Islet precursor cell (in vitro differentiated cells): ENCODE results near the gene VPS13D.

Experiments used
- DNase-seq: peaks from one replicate; pipeline ENCODE4 v3.0.0-alpha.2; 2018

The VPS13D gene

DNA sequence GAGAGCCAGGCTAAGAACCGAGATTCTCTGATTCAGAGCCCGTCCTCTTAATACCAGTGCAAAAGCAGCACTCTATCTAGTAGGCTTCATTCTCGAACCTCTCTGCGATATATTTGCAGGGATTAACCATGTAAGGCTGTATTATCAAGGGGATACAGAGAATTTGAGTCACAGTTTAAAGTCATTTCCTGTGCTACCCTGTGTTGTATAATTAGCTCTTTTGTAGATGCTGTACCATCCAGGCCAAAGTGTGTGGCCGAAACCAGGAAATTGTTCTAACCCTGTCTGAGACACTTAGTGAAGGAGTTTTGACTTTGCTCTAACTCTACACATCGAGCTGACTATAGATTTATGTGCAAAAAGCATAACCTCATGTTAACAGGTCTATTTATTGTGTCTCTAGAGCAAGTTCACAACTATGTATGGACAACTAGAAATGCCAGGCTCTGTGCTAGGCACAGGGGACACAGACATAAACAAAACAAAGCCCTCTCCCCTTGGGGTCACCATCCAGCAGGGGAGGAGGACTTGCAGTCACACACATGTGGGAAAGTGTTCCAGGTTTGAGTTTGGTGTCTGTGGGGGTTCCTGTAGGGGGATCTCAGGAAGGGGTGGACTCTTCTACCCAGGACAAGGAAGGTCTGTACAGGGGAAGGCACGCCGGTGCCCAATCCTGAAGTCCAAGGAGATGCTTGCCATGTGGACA lies 206.0 kb downstream of the VPS13D start:
- DNase-seq = no peak

- DNase-seq = no peak
These were observed 206.5 kb downstream of the VPS13D start for GRCh38 chr1:12436345-12436658.

GRCh38 chr1:12436817-12437599 lies 207.2 kb downstream of the VPS13D start:
- DNase-seq = no peak

GRCh38 chr1:12437629-12438028 lies 207.8 kb downstream of the VPS13D start:
- no peak for DNase-seq

- no peak for DNase-seq
These were observed 208.6 kb downstream of the VPS13D start for GRCh38 chr1:12438349-12438924.

- no peak for DNase-seq
These were observed 209.2 kb downstream of the VPS13D start for GRCh38 chr1:12439073-12439472.

DNA sequence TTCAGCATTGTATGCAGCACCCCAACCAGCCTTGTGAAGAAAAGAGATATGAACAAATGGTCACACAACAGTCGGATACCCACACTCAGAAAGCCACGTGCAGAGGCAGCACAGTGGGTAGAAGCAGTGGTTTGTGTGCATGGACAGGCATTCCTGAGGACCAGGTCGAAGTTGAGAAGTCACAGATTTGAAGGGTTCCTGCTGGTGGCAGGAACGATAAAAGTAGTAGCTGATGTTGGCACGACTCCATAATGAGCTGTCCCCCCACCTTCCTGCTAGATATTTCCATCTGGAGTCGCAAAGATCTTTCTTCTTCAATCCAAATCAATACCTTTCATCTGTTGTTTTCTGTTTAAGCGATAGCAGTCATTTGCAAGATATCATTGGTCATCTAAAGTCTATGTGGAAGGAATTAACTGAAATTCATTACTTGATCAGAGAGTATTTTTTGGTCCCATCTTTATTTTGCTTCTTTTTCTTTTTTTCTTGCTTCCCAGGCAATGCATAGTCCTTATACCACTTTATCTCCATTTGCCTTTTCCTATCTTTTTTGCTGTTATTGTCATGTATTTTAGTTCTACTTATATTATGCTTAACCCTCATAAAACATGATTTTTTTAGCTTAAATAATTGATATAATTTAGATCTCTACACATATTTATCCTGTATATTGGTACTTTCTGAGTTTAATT lies 211.7 kb downstream of the VPS13D start:
- DNase-seq = no peak

GRCh38 chr1:12442217-12442616 lies 212.4 kb downstream of the VPS13D start:
- no peak for DNase-seq

- no peak for DNase-seq
These were observed 213.3 kb downstream of the VPS13D start for GRCh38 chr1:12443151-12443550.

DNA sequence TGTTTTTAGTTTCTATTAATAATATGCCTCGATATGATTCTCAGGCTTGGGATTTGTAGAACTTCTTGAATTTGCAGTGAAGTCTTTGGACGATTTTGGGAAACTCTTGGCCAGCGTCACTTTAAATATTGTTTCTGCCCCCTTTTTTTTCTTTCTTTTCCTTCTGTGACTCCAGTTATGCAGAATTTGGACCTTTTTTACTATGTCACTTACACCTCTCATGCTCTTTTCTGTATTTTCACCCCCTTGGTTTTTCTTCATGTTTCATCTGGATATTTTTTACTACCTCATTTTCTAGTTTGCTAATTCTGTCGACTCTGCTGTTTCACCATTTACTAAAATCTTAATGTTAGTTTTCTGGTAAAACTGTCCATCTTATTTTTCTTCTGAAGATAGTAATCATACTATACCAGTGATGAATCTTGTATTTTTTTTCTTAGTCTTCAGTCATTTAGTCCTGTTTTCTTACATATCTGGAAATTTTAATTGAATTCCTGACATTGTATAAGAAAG lies 214.6 kb downstream of the VPS13D start:
- DNase-seq = no peak

GRCh38 chr1:12445257-12445656 lies 215.4 kb downstream of the VPS13D start:
- DNase-seq = no peak

- no peak for DNase-seq
These were observed 216.8 kb downstream of the VPS13D start for GRCh38 chr1:12446593-12446992.

- no peak for DNase-seq
These were observed 217.5 kb downstream of the VPS13D start for GRCh38 chr1:12447307-12447706.

- DNase-seq = no peak
These were observed 218.1 kb downstream of the VPS13D start for GRCh38 chr1:12447849-12448312.

DNA sequence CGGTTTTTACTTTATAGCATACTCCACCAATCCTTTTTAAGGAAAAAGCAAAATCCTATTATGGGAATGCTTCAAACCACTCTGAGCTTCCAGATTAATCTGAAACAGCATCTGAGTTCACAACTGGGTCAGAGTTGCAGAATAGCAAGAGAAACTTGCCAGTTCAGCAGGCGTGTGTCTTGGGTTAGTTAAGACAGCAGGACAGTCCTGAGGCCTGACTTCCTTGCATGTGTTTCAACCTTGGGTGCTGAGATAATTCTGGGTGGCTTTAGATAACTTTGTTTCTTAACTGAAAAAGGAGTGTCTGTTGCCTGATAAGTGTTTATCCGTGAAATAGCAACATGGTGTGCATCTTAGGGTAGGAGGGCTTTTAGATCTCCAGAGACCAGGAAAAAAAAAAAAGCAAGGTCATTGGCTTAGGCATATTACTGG lies 218.9 kb downstream of the VPS13D start:
- DNase-seq = peak; percentile 22

DNA sequence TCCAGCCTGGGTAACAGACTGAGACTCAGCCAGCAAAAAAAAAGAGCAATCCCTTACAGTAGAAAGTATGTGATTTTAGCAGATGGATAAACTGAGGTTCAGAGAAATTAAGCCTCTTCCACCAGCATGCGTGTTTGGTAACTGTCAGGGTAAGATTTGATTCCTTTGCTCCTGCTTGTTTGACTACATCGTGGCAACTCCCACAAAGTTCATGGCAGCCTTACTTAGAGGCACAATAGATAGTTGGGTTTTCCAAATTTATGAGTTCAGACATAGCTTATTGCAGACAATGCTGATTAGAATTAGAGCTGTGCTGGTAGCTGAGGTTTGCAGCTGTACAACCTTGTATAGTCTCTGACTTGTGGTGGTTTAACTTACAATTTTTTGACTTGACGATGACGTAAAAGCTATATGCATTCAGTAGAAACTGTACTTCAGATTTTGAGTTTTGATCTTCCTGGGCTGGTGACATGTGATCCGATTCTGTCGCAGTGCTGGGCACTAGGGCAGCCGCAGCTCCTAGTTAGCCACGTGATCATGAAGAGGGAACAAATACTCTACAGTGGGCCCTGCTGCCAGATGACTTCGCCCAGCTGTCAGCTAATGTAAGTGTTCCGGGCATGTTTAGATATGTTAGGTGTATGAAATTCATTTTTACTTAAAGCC lies 220.4 kb downstream of the VPS13D start:
- DNase-seq = peak; percentile 21

DNA sequence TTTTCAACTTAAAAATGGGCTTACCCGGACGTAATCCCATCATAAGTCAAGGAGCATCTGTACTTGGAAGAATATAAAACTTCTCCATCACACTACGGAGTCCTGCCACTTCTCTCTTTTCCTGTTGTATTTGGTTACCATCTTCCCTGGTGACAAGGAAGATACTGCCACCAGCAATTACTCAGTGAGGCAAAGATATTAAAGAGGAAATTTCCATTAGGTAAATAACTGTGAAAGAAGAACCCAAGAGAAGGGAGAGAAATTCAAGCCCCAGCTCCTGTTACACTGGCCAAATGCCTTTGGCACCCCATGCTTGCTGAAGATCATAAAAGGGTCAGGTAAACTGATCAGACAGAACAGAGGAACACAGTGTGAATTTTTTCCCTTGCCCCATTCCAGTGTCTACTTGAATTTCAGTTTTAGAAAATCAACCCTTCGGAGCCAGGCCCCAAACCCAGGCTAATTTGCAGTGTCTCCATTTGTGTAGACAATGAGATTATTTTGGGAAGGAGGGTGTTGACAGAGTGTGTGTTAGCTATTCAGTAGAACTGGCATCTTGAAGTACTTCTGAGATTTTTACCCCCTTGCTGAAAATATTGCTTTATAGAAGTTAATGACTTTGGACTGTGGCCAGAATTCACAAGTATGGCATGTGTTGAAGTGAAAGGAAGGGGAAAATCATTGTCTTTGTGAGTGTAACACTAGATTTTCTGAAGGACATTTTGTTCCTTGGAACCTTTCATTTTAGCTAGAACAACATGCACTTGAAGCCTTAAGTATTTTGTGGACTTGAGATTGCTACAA lies 221.1 kb downstream of the VPS13D start:
- DNase-seq = no peak

GRCh38 chr1:12451560-12451900 lies 221.7 kb downstream of the VPS13D start:
- peak; percentile 7 for DNase-seq

DNA sequence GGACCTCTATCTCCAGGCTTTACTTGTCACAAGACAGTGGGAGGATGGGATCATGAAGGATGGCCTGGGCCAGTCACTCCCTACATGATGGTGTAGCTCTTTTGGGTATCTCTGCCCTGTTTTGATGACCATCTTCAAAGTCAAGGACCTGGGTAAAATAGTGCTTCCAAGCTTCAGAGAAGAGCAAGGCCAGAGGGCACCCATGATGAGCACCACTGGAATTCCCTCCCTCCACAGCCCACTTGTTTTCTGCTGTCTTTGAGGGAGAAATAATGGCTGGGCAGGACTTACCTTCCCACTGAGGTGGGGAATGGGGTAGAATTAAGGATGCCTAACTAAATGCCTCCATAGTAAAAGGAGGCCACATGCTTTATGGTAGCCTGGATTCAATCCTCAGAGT lies 222.4 kb downstream of the VPS13D start:
- peak; percentile 19 for DNase-seq

DNA sequence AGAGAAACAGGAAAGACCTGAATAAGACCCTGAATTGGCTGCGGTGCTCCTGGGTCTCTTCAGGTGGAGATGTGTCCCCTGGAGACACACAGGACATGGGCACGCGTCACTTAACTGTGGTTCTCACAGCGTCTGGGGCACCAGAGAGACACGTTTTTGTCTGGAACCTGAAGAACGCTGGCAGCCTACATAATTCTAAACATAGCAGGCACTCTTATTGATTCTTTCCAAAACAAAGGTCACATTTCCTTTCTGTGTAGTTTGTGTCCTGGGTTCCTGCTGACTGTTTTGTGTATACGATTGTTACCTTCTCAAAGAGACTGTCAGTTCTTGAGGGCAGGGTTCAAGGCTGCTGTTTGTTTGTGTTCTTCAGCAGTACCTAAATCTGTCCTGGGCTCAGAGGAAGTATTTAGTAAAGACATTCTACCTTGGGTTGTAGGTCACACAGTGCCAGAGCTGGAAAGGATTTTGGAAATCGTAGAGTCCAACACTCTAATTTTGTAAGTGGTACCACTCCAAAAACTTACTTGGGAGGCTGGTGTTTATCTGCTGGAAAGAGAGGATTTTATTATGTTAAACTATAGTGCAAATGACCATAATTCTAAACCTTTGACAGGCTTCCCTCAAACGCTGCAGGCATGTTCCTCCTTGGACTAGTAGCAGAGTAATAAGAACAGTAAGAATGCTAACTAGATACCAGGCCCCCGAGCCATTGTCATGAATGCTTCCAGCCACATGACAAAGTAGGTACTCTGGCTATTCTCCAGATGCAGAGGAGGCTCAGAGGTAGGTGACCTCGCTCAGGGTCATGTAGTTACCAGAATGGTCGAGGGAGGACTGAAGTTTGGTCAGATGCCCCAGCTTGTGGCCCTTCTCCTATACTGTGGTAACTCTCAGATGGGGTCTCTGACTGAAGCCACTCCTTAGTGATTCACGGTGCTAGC lies 223.8 kb downstream of the VPS13D start:
- DNase-seq = peak; percentile 75
